Spleen (tissue), 11 donors: ENCODE results near the gene TXNRD2. TPM values are rescaled to one million over a fixed set of nuclear protein-coding genes. Genes with fewer than 3 reads are reported as not detected.

ENCODE experiments used
- DNase-seq: peaks from one replicate; pipeline ENCODE4 v3.0.0-alpha.2; 2020
- H3K27ac ChIP-seq, 8 donors: fragments of 200-600 bp; sonication (generic) in 7 of 8; 1 replicate in 4 of 8; 2 replicates in 4 of 8; pipeline versions ENCODE4 v1.5.0 to v1.8.0; 2016 to 2021; ENCODE audit warnings: inconsistent platforms in 4 of 8, mild to moderate bottlenecking in 4 of 8, moderate library complexity in 1 of 8
- H3K27me3 ChIP-seq, 7 donors: fragments of 200-600 bp; sonication (generic) in 6 of 7; replicated peaks in 1 of 7; 1 replicate in 4 of 7; 2 replicates in 3 of 7; pipeline versions ENCODE4 v1.5.0 to v1.8.0; 2016 to 2021; ENCODE audit warnings: inconsistent platforms in 3 of 7, mild to moderate bottlenecking in 1 of 7
- H3K36me3 ChIP-seq, 6 donors: fragments of 200-600 bp; sonication (generic) in 5 of 6; 1 replicate in 4 of 6; 2 replicates in 2 of 6; pipeline versions ENCODE4 v1.5.0 to v1.8.0; 2016 to 2021; ENCODE audit warnings: inconsistent platforms in 2 of 6
- H3K4me1 ChIP-seq, 6 donors: fragments of 200-600 bp; sonication (generic) in 5 of 6; 1 replicate in 3 of 6; 2 replicates in 3 of 6; pipeline versions ENCODE4 v1.5.0 to v1.8.0; 2016 to 2021; ENCODE audit warnings: inconsistent platforms in 3 of 6
- H3K4me3 ChIP-seq, 8 donors: fragments of 200-600 bp; sonication (generic) in 7 of 8; 1 replicate in 4 of 8; 2 replicates in 4 of 8; pipeline versions ENCODE4 v1.5.0 to v1.8.0; 2016 to 2021; ENCODE audit warnings: inconsistent platforms in 4 of 8, mild to moderate bottlenecking in 4 of 8, moderate library complexity in 2 of 8
- H3K9me3 ChIP-seq, 8 donors: fragments of 200-600 bp; sonication (generic) in 7 of 8; 1 replicate in 4 of 8; 2 replicates in 4 of 8; pipeline versions ENCODE4 v1.5.0 to v1.8.0; 2016 to 2021; ENCODE audit warnings: inconsistent platforms in 4 of 8
- POLR2A ChIP-seq, 3 donors: fragments of 450-650 bp; IDR thresholded peaks; one replicate each; pipeline ENCODE4 v1.5.1; 2017; ENCODE audit warnings: antibody characterized with exemption in 3 of 3, mild to moderate bottlenecking in 1 of 3
- POLR2AphosphoS5 ChIP-seq, 3 donors: sonication (generic); formaldehyde crosslinking; IDR thresholded peaks; one replicate each; pipeline ENCODE4 v1.5.1; 2017; ENCODE audit warnings: antibody characterized with exemption in 3 of 3
- WGBS, 5 donors: extraction: QIAGEN DNeasy Blood & Tissue Kit in 3 of 5; methylation state at CpG; one replicate each; pipeline versions ENCODE4 v1.1.5 to v1.1.7; 2013 to 2018; 5-methylcytosine and 5-hydroxymethylcytosine counted together
- intact Hi-C: fragments of 100-400 bp; cut with DNase I; formaldehyde crosslinking; loops from one replicate; pipeline ENCODE4 v1.15.0; 2023; ENCODE audit warnings: low total_unique reads
- polyA plus RNA-seq, 3 donors: library from polyadenylated mRNA; stranded (reverse); fragments of 200-250 nt; gene quantifications; one replicate each; pipeline ENCODE4 v1.2.1, GENCODE V29; 2013
- total RNA-seq, 7 donors: library from RNA; depleted of rRNA in 3 of 7; stranded (reverse); fragments of >200 nt in 3 of 7; fragmentation: NEBNext Ultra II Directional in 4 of 7; extraction: Animal tissue kit (Norgen Biotek cat#: 25700) in 4 of 7; gene quantifications; one replicate each; pipeline versions ENCODE4 v1.1.0 to v1.2.1, GENCODE V29; 2016 to 2021
- TF ChIP-seq, protein P1 (sequence below), 11 experiments: fragments of 200-600 bp in 7 of 11; fragments of 450-650 bp in 4 of 11; sonication (generic) in 4 of 11; IDR thresholded peaks in 8 of 11; conservative IDR thresholded peaks in 3 of 11; 1 replicate in 7 of 11; 2 replicates in 4 of 11; pipeline versions ENCODE4 v1.4.0 to v1.8.0; 2016 to 2021; ENCODE audit warnings: antibody characterized with exemption in 11 of 11, inconsistent platforms in 4 of 11, mild to moderate bottlenecking in 1 of 11
- donor health status: healthy with polysubstance abuse.
- donor health status: DM: no; HTN: no; CAD: no; lungs with moderate emphysema.
- donor health status: DM: no; HTN: no; CAD: no.
- donor health status: Bipolar disorder and iron deficiency.
- donor health status: healthy.
- donor health status: DM: no; HTN: no; CAD: no.
- donor health status: DM: yes; HTN: yes; CAD: no.

Gene TXNRD2
- total and polyA plus RNA-seq, 10 donors: 21.6 to 45.9 (median 35.5) TPM

DNA sequence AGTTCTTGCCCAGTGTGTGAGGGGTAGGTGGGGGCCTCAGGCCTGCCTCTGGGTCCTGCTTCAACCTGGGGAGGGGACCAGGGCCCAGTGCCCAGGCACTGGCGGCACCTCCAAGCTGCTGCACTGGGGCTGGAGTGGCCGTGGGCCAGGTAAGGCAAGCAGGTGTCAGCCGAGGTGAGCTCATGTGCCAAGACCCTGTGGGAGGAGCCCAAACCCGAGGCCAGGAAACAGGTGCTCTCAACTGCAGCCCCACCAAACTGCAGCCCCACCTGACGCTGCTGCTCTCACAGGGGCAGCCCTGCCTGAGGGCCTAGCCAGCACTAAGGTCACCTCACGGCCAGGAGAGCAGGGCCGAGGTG lies 68.9 kb downstream of the TXNRD2 start:
- DNase-seq: peak; percentile 69
- H3K4me1 ChIP-seq: peaks cover 0 to 16% (median 3%) of the 10 kb centered on the region in 6 donors
- WGBS, 5 donors: 39 to 66% (median 61%) methylated on average over 5 to 7 of the region's 7 CpGs
- H3K4me3 ChIP-seq: no peak overlapping the region
- peaks cover 0 to 37% (median 6%) of the 10 kb centered on the region in 6 donors for H3K36me3 ChIP-seq
- intact Hi-C loops: no loop called here
- TF ChIP-seq, protein P1, sequence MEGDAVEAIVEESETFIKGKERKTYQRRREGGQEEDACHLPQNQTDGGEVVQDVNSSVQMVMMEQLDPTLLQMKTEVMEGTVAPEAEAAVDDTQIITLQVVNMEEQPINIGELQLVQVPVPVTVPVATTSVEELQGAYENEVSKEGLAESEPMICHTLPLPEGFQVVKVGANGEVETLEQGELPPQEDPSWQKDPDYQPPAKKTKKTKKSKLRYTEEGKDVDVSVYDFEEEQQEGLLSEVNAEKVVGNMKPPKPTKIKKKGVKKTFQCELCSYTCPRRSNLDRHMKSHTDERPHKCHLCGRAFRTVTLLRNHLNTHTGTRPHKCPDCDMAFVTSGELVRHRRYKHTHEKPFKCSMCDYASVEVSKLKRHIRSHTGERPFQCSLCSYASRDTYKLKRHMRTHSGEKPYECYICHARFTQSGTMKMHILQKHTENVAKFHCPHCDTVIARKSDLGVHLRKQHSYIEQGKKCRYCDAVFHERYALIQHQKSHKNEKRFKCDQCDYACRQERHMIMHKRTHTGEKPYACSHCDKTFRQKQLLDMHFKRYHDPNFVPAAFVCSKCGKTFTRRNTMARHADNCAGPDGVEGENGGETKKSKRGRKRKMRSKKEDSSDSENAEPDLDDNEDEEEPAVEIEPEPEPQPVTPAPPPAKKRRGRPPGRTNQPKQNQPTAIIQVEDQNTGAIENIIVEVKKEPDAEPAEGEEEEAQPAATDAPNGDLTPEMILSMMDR (IDR thresholded peaks at IDR 0.05 in 8 of 11, conservative IDR thresholded peaks at IDR 0.05 in 3 of 11): no peak
- no peak for TF ChIP-seq POLR2A (IDR thresholded peaks at IDR 0.05)
- TF ChIP-seq POLR2AphosphoS5 (IDR thresholded peaks at IDR 0.05): peak in 1 of 3 donors; percentile 4
- H3K27ac ChIP-seq: no peak overlapping the region
- no peaks in the 10 kb centered on the region for H3K27me3 ChIP-seq
- no peaks in the 10 kb centered on the region for H3K9me3 ChIP-seq

DNA sequence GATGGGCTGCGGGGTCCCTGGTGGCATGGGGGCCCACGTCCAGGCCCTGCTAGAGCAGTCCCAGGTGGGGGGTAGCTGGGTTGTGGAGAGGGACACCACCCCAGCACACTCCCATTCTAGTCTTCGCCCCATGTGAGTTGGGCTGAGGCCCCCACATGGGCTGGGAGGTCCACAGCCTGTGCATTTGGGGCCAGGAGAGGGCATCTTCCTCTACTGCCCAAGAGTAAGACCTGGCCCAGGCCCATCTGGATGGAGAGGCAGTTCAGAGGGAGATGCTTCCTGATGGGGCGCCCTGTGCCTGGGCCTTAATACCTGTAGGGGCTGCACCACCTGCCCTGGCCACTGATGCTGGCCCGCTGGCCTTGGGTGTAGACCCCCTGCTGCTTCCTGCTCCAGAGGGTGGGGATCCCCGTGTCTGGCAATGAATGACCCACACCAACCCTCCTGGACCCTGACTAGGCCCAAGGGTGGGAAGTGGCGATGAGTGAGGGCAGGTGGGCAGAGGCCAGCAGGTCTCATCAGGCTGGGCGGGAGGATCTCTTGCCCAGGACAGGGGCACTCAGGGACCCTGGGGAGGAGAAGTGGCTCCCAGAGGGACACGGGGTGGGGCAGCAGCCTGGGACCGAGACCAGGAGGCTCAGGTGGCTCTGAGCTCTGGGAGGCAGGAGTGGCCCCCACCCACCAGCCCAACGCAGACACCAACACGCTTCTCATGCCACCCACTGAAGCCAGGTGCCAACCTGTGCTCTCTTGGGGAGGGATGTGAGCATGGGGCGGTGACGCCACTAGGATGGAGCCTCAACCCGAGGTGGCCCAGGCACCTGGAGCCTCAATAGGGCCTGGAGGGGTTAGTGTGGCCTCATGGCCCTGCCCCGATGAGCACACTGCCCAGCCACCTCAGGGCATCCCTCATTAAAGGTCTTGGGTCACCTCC lies 69.5 kb downstream of the TXNRD2 start:
- Histone ChIP-seq H3K27ac (no peak overlapping the region), H3K4me1 (peaks cover 0 to 16% (median 3%) of the 10 kb centered on the region in 6 donors), H3K9me3 (no peaks in the 10 kb centered on the region), H3K4me3 (no peak overlapping the region), H3K27me3 (no peaks in the 10 kb centered on the region), H3K36me3 (peaks cover 0 to 30% (median 5%) of the 10 kb centered on the region in 6 donors)
- peak; percentile 64 for DNase-seq
- 87 to 94% (median 90%) methylated on average over 11 to 16 of the region's 16 CpGs for WGBS, 5 donors
- TF ChIP-seq, protein P1 (IDR thresholded peaks at IDR 0.05 in 8 of 11, conservative IDR thresholded peaks at IDR 0.05 in 3 of 11): no peak
- intact Hi-C loops: no loop called here

DNA sequence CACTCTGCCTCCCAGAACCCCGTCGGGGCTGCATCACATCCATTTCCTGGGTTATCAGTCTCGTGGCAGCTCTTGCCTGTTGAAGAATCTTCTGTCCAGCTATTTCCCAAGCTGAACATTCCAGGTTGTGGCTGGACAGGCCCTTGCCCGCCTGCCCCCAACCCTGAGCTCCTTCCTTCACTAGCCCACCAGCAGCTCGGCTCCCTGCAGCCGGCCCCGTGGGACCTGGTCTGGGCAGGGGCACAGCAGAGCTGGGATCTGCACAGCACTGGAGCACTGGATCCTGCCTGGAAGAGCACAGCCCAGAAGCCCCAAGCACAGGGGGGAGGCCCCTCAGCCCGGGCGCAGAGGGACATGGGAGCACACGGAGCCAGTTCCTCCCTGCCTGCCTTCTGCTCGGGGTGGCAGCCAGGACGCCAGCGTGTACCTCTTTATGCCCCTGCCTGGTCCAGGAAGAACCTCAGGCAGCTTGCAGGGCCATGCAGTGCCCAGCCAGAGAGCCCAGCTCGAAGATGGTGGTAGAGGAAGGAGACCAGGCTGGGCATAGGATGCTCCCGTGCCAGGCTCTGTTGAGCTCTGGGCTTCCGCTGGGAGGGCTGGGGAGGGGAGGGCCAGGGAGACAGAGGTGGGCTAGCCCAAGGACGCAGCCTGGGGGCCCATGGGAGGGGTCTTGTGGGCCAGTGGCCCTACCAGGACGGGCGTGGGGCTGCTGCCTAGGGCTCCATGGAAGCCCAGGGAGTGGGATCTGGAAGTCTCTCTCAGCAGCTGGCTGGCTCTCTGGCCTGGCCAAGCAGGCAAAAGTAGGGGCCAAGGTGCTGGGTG lies 70.4 kb downstream of the TXNRD2 start:
- WGBS, 5 donors: 78 to 89% (median 83%) methylated on average over 8 to 19 of the region's 19 CpGs
- intact Hi-C loops: no loop called here
- TF ChIP-seq POLR2A (IDR thresholded peaks at IDR 0.05): no peak
- TF ChIP-seq, protein P1 (IDR thresholded peaks at IDR 0.05 in 8 of 11, conservative IDR thresholded peaks at IDR 0.05 in 3 of 11): no peak
- TF ChIP-seq POLR2AphosphoS5 (IDR thresholded peaks at IDR 0.05): no peak

More for the DNA sequence above, 70.4 kb downstream of the TXNRD2 start:
- H3K27me3 ChIP-seq: no peaks in the 10 kb centered on the region
- no peak overlapping the region for H3K27ac ChIP-seq
- DNase-seq: peak; percentile 59
- H3K36me3 ChIP-seq: peaks cover 0 to 21% (median 2%) of the 10 kb centered on the region in 6 donors
- H3K4me3 ChIP-seq: no peak overlapping the region
- no peaks in the 10 kb centered on the region for H3K9me3 ChIP-seq
- peaks cover 0 to 16% (median 3%) of the 10 kb centered on the region in 6 donors for H3K4me1 ChIP-seq
